NCI-H146 (cell line): Measurements from ENCODE around the gene NPTXR.

Source experiments
- DNase-seq: peaks from one replicate; lab custom pipeline; 2025; lab: John Stamatoyannopoulos, UW

Gene NPTXR

DNA sequence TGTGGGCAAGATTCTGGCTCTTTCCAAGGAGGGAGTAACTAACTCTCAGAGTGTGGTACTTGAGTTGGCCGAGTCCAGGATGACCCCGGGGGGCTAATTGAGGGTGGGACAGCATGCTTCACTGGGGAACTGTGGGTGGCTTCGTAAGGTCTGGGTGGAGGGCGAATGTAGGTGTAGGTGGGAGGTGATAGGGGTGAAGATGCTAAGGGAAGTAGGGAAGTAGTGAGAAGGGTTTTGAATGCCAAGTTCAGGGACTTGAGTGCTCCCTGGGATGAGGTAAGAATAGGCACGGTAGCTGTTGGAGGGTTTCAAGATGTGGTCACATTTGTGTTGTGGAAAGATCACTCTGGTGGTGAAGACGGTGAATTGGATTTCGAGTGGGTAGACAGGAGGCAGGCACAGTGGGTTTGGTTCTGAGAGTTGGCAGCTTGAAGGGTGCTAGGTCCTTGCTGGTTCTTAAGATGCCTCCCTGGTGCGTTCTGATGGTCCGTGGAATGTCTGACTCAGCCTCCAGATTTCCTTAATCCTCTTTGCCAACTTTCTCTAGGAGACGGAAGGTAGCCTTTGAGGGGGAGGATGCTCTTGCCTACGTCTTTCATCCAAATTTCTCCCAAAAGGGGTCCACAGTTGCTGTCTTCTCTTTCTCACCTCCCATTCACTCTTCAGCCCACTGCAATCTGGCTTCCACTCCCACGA lies 47.4 kb downstream of the NPTXR start:
- no peak for DNase-seq

GRCh38 chr22:38795569-38795968 lies 48.3 kb downstream of the NPTXR start:
- no peak for DNase-seq

- DNase-seq = peak; percentile 97
Observed at GRCh38 chr22:38793721-38794466, 49.9 kb downstream of the NPTXR start, which contains the start of gene DNAL4. Gene DNAL4 (minus strand): TSS chr22:38794143. CDS start chr22:38782731, 11,412 bp downstream.

- no peak for DNase-seq
Observed at GRCh38 chr22:38793317-38793716, 50.5 kb downstream of the NPTXR start.

- no peak for DNase-seq
Observed at GRCh38 chr22:38792833-38793232, 51.0 kb downstream of the NPTXR start.

DNA sequence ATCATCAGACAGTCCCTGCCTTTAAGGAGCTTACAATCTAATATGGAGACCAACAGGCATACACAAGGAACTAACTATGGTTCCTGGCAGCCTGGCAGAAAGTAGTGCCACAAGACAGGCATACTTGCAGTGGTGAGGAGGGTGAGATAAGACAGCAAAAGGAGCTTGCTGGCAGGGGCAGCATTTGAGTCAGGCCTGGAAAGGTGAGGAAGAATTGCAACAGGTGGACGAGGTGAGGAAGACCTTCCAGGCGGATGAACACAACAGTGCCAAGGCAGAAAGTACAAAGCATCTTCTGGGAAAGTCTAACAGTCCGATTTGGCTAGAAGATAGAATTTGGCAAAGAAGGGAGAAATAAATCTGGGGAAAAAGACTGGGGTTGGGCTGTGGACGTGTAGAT lies 54.2 kb downstream of the NPTXR start:
- no peak for DNase-seq

GRCh38 chr22:38788846-38789245 lies 55.0 kb downstream of the NPTXR start:
- no peak for DNase-seq

DNA sequence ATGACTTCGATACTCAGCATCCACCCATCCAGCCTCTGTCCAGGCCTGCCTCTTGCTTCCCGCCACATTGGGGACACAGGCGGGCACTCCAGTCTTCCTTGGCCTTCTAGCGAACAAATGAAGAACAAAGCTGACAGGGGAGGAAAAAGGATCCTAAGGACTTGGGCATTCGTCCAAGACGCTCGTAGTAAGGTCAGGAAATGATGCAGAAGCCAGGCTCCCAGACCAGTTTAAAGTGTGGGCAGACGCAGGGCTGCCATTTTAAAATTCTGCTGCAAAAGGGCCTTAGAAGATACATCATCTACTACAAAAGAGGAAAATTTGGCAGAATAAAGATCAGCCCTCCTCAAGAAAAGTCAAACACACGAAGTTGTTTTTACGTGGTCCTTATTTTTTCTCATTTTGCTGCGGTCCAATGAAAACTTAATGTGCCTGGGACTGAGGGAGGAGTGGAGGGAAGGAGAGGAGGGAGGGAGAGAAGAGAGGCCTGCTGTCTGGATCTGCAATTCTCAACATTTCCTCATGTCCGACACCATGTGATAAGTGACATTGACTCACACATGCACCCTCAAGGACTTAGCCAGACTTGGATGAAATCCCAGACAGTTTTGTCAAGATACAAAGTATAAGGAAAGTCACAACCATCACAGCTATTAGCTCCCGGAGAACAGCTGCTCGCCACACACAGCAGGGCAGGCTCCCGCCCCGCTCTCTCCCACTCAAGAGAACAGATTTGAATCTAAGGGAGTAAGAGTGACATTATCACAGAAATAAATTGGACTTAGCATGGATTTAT lies 55.6 kb downstream of the NPTXR start:
- DNase-seq = no peak

- DNase-seq = no peak
Observed at GRCh38 chr22:38786631-38787030, 57.2 kb downstream of the NPTXR start.

- DNase-seq = no peak
Observed at GRCh38 chr22:38784856-38785255, 59.0 kb downstream of the NPTXR start.

- DNase-seq = no peak
Observed at GRCh38 chr22:38784035-38784434, 59.8 kb downstream of the NPTXR start.

- no peak for DNase-seq
Observed at GRCh38 chr22:38783095-38783615, 60.7 kb downstream of the NPTXR start.

DNA sequence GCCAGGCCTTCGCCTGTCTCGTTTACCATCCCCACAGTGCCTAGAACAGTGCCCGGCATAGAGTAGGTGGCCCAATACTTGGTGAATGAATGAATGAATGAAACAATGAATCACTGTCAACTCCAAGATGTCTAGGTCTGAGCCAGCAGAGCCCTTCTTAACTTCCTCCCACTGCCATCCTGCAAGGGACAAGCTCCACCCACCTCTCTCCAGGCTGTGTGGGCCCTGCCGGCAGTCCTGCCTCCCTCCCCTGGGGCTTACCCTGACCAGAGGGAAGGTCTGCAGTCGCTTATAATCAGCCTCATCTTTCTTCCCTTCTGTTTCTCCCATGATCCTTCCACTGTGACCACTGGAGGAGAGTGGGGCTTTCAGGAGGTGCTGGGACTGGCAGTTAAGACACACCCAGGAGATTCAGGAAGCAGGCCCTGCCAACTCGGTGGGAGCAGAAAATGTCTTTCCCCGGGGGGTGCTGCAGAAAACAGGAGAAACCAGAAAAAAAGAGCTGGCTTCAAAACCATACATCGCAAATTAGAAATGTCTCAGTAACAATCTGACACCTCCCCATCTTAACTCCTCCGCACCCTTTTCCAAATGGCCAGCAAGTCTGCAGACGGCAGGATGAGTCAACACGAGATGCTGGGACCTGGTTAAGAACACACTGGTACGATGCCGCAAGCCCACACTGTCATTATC lies 61.3 kb downstream of the NPTXR start:
- no peak for DNase-seq

GRCh38 chr22:38781033-38781432 lies 62.8 kb downstream of the NPTXR start:
- no peak for DNase-seq

DNA sequence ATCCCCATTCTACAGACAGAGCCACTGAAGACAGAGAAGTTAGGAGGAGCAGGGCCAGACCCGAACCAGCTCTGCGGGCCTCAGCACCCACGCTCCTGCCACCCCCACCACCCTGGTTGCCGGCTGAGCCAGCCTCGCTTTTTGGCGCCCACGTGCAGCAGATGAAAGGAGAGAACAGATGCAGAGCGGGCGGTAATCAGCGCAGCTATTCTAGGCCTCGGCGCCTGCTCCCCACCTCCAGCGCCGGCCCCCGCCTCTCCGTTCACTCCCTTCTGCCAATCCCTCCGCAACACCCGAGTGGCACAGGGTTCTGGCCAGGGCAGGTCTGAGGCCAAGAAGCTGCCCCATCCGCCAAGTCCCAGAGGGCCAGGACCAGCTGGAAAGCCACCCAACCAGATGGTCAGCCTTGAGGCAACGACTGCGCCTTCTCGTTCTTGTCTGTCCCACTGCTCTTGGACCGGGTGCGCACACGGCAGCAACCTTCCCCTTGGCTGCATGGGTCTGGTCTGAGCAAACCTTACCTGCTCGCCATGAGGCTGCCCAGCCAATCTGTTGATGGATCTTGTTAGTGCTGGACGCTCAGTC lies 66.6 kb downstream of the NPTXR start:
- no peak for DNase-seq

DNA sequence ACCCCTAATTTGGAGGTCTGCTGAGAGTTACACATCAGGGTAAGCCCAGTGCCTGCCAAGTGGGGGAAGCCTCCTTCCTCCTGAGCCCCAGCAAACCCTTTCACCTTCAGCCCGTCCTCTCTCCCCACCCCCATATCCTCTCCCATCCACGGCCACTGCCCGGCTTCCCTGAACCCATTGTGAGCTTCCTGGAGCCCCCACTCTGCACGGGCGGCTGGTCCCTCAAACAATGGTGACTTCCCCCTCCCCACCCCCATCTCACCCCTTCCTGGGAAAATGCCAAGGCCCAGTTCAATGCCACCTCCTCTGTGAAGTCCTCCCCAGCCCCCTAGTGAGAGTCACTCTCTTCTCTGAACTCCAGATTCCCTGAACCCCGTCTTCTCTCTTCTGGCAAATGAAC lies 67.7 kb downstream of the NPTXR start:
- DNase-seq = no peak

GRCh38 chr22:38775656-38776055 lies 68.2 kb downstream of the NPTXR start:
- no peak for DNase-seq

- DNase-seq = no peak
Observed at GRCh38 chr22:38774496-38775166, 69.2 kb downstream of the NPTXR start.

GRCh38 chr22:38773363-38773946 lies 70.4 kb downstream of the NPTXR start:
- DNase-seq = no peak

GRCh38 chr22:38772623-38772873 lies 71.3 kb downstream of the NPTXR start:
- DNase-seq = no peak
